Hepatocyte (in vitro differentiated cells): ENCODE measurements around the gene UBTD2. TPM values are rescaled to one million over a fixed set of nuclear protein-coding genes. Genes with fewer than 3 reads are reported as not detected.

ENCODE experiments used
- DNase-seq: peaks from one replicate; pipeline ENCODE4 v3.0.0-alpha.2; 2016; ENCODE audit warnings: low spot score
- H2AFZ ChIP-seq: fragments of 200-600 bp; sonication (generic); 2 replicates; pipeline ENCODE4 v1.6.0; 2016; ENCODE audit warnings: antibody characterized with exemption, mild to moderate bottlenecking
- H3K27ac ChIP-seq: fragments of 200-600 bp; sonication (generic); 2 replicates; pipeline ENCODE4 v1.5.1; 2016; ENCODE audit warnings: mild to moderate bottlenecking
- H3K27me3 ChIP-seq: fragments of 200-600 bp; sonication (generic); 2 replicates; pipeline ENCODE4 v1.6.1; 2016
- H3K36me3 ChIP-seq: fragments of 200-600 bp; sonication (generic); replicated peaks from 2 replicates; pipeline ENCODE4 v1.5.1; 2016; ENCODE audit warnings: low read depth; ENCODE audit not compliant: insufficient read depth
- H3K4me1 ChIP-seq: fragments of 200-600 bp; sonication (generic); 2 replicates; pipeline ENCODE4 v1.5.1; 2016; ENCODE audit warnings: mild to moderate bottlenecking, moderate library complexity; ENCODE audit not compliant: insufficient read depth
- H3K4me2 ChIP-seq: fragments of 200-600 bp; sonication (generic); 2 replicates; pipeline ENCODE4 v1.6.0; 2016
- H3K4me3 ChIP-seq: fragments of 200-600 bp; sonication (generic); 2 replicates; pipeline ENCODE4 v1.5.1; 2016; ENCODE audit warnings: mild to moderate bottlenecking
- H3K79me2 ChIP-seq: fragments of 200-600 bp; sonication (generic); 2 replicates; pipeline ENCODE4 v1.6.0; 2017; ENCODE audit warnings: mild to moderate bottlenecking
- H3K9me2 ChIP-seq: fragments of 200-600 bp; sonication (generic); replicated peaks from 2 replicates; pipeline ENCODE4 v1.6.0; 2017; ENCODE audit warnings: mild to moderate bottlenecking; ENCODE audit not compliant: insufficient read depth
- H3K9me3 ChIP-seq: fragments of 200-600 bp; sonication (generic); 2 replicates; pipeline ENCODE4 v1.5.1; 2016; ENCODE audit warnings: low read depth, mild to moderate bottlenecking
- H4K20me1 ChIP-seq: fragments of 200-600 bp; sonication (generic); 2 replicates; pipeline ENCODE4 v1.6.0; 2016; ENCODE audit warnings: mild to moderate bottlenecking; ENCODE audit not compliant: insufficient read depth, poor library complexity, severe bottlenecking
- EZH2 ChIP-seq: fragments of 200-600 bp; sonication (generic); IDR thresholded peaks from 2 replicates; pipeline ENCODE4 v1.6.1; 2016; ENCODE audit warnings: antibody characterized with exemption, mild to moderate bottlenecking, borderline replicate concordance
- EZH2phosphoT487 ChIP-seq: fragments of 200-600 bp; sonication (generic); IDR thresholded peaks from one replicate; pipeline ENCODE4 v1.6.1; 2018; ENCODE audit warnings: antibody characterized with exemption, mild to moderate bottlenecking, low read depth, moderate library complexity; ENCODE audit not compliant: unreplicated experiment, severe bottlenecking
- WGBS: methylation state at CpG from one replicate; pipeline ENCODE4 v1.1.6; 2016; ENCODE audit warnings: low lambda C conversion rate; ENCODE audit errors: missing lambda C conversion rate; 5-methylcytosine and 5-hydroxymethylcytosine counted together
- polyA plus RNA-seq: library from polyadenylated mRNA; unstranded; fragments of >200 nt; fragmentation: Nextera tagmentation; extraction: Ambion mirVana; gene quantifications from 2 replicates; pipeline ENCODE4 v1.2.1, GENCODE V29; 2016
- total RNA-seq: library from RNA; depleted of rRNA; stranded (reverse); fragments of >200 nt; gene quantifications from 2 replicates; pipeline ENCODE4 v1.2.3, GENCODE V29; 2014
- TF ChIP-seq, protein P1 (sequence below): fragments of 200-600 bp; sonication (generic); IDR thresholded peaks from 2 replicates; pipeline ENCODE4 v1.5.1; 2016; ENCODE audit warnings: antibody characterized with exemption, mild to moderate bottlenecking; ENCODE audit not compliant: poor library complexity

Gene UBTD2
- total and polyA plus RNA-seq, 2 experiments from 2014 or later, result 27.4 to 51.7 TPM

- Histone ChIP-seq H3K27me3 (no peaks in the 10 kb centered on the region), H3K9me2 (no peaks in the 10 kb centered on the region), H3K9me3 (no peaks in the 10 kb centered on the region), H3K4me2 (no peak overlapping the region), H3K27ac (no peak overlapping the region), H3K79me2 (peaks cover 3% of the 10 kb centered on the region), H3K4me1 (peaks cover 14% of the 10 kb centered on the region), H3K36me3 (no peaks in the 10 kb centered on the region), H4K20me1 (no peaks in the 10 kb centered on the region), H3K4me3 (no peak overlapping the region), H2AFZ (no peak overlapping the region)
- DNase-seq, result no peak
- WGBS, result 74% methylated on average over 8 of the region's 8 CpGs
- TF ChIP-seq EZH2phosphoT487 (no peak), EZH2 (no peak)
- TF ChIP-seq, protein P1, sequence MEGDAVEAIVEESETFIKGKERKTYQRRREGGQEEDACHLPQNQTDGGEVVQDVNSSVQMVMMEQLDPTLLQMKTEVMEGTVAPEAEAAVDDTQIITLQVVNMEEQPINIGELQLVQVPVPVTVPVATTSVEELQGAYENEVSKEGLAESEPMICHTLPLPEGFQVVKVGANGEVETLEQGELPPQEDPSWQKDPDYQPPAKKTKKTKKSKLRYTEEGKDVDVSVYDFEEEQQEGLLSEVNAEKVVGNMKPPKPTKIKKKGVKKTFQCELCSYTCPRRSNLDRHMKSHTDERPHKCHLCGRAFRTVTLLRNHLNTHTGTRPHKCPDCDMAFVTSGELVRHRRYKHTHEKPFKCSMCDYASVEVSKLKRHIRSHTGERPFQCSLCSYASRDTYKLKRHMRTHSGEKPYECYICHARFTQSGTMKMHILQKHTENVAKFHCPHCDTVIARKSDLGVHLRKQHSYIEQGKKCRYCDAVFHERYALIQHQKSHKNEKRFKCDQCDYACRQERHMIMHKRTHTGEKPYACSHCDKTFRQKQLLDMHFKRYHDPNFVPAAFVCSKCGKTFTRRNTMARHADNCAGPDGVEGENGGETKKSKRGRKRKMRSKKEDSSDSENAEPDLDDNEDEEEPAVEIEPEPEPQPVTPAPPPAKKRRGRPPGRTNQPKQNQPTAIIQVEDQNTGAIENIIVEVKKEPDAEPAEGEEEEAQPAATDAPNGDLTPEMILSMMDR, result no peak
These were observed 115.3 kb downstream of the UBTD2 start for GRCh38 chr5:172168311-172168710.

DNA sequence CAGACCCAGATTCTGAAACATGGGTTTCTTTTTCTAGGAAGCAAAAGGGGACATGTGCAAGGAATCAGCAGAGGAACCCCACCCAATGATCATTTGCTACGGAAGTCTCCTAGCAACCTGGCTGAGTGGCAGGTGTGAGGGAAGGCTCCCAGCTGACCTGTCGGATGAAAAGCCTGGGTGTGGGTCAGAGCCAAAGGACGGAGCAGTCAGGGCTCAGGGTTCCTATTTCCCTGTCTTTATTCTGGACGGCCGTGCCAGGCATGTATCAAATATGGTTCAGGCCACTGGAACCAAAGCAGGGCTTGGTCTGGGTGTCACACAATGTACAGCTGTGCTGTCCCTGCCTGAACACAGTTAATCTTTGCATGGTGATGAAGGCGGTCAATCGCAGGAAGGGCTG, 115.7 kb downstream of the UBTD2 start:
- Histone ChIP-seq H3K4me2 (no peak overlapping the region), H4K20me1 (no peaks in the 10 kb centered on the region), H3K27ac (no peak overlapping the region), H2AFZ (no peak overlapping the region), H3K9me2 (no peaks in the 10 kb centered on the region), H3K79me2 (peaks cover 3% of the 10 kb centered on the region), H3K36me3 (no peaks in the 10 kb centered on the region), H3K4me3 (no peak overlapping the region), H3K4me1 (peaks cover 14% of the 10 kb centered on the region), H3K27me3 (no peaks in the 10 kb centered on the region), H3K9me3 (no peaks in the 10 kb centered on the region)
- WGBS, result 60% methylated on average over 7 of the region's 7 CpGs
- TF ChIP-seq EZH2, result no peak
- TF ChIP-seq, protein P1, result no peak
- no peak for TF ChIP-seq EZH2phosphoT487
- DNase-seq, result no peak

DNA sequence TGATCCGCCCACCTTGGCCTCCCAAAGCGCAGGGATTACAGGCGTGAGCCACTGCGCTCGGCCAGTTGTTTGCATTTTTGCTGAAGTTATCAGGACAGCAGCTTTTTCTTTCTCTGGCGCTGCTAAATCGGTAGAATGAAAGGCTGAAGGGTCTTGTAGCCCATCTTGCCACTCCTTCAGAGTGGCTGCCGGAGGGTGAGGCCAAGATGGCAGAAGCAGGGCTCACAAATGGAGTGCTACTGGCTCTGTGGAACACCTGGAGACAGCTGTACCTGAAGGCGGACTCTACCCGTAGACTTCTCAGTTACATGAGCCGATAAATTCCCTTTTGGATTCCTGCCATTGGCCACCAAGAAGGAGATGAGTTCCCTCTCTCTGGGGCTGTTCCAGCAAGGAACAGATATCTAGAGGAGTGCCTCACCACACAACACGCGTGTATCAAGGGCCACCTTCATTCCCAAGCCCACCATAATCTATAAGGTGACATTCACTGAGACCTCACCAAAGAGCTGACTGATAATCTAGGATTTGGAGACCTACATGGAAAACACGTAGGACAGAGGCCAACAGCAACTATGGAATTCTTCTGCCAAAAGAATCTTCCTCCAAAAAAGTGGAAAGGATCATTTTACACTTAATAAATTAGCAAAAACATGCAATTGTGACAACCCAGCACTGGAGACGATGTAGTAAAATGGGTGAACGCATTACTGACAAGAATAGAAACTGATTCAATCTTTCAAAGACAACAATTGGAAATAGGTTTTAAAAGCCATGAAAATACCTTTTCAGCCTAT, 117.3 kb downstream of the UBTD2 start:
- H3K9me2 ChIP-seq, result no peaks in the 10 kb centered on the region
- H4K20me1 ChIP-seq, result no peaks in the 10 kb centered on the region
- no peaks in the 10 kb centered on the region for H3K27me3 ChIP-seq
- no peaks in the 10 kb centered on the region for H3K9me3 ChIP-seq
- H3K4me2 ChIP-seq, result no peak overlapping the region
- H3K79me2 ChIP-seq, result peaks cover 3% of the 10 kb centered on the region
- no peaks in the 10 kb centered on the region for H3K36me3 ChIP-seq
- TF ChIP-seq EZH2 (no peak), EZH2phosphoT487 (no peak)
- TF ChIP-seq, protein P1, result no peak
- no peak overlapping the region for H2AFZ ChIP-seq
- no peak for DNase-seq
- peaks cover 14% of the 10 kb centered on the region for H3K4me1 ChIP-seq
- no peak overlapping the region for H3K4me3 ChIP-seq
- 94% methylated on average over 16 of the region's 16 CpGs for WGBS
- H3K27ac ChIP-seq, result no peak overlapping the region
